ENCODE results near the gene LAMTOR4. TPM values are rescaled to one million over a fixed set of nuclear protein-coding genes. Genes with fewer than 3 reads are reported as not detected.

Gene LAMTOR4
- total and polyA plus RNA-seq, 10 of the 15 experiments (the other 5 are each of a cell fraction or from before 2014, with no cell fraction given): 73.4 to 297 (median 196) TPM

GRCh38 chr7:100177045-100178001 lies 28.6 kb downstream of the LAMTOR4 start, which contains the start of the genes GPC2 and STAG3:
Gene GPC2, minus strand, starts transcription at chr7:100177381. Its CDS starts 182 bp downstream, at chr7:100177199.
Gene STAG3, plus strand, starts transcription at chr7:100177918. Its CDS starts 2,639 bp downstream, at chr7:100180557.
- no peak within 1 kb of the TSS for H3K27ac ChIP-seq (ENCODE audit: control insufficient read depth, insufficient read depth)
- TF ChIP-seq MYB (IDR thresholded peaks at IDR 0.05; ENCODE audit: borderline replicate concordance, low read depth, low read length): no peak
- peak; percentile 80 for TF ChIP-seq USF1 (IDR thresholded peaks at IDR 0.05; ENCODE audit: borderline replicate concordance, extremely low read length, insufficient read depth, low read depth, low read length)
- peak; percentile 83; the same call in 1 of the 2 replicates for TF ChIP-seq NFYB (IDR thresholded peaks at IDR 0.05; ENCODE audit: insufficient read depth, low read depth, low read length)
- TF ChIP-seq MAX (IDR thresholded peaks at IDR 0.05; ENCODE audit: low read depth, low read length): peak; percentile 52; the same call in 1 of the 2 replicates
- TF ChIP-seq SUPT20H (IDR thresholded peaks at IDR 0.05; ENCODE audit: borderline replicate concordance, control insufficient read depth, low read depth, low read length): no peak
- TF ChIP-seq NRF1 (conservative IDR thresholded peaks at IDR 0.05; ENCODE audit: low read depth, low read length): no peak
- TF ChIP-seq SMAD5 (IDR thresholded peaks at IDR 0.05; ENCODE audit: low read depth): no peak
- TF ChIP-seq PML (IDR thresholded peaks at IDR 0.05; ENCODE audit: low read length): no peak
- no peak for TF ChIP-seq ESRRA (IDR thresholded peaks at IDR 0.05; ENCODE audit: low read length)
- TF ChIP-seq BHLHE40 (IDR thresholded peaks at IDR 0.05; ENCODE audit: borderline replicate concordance in 1 of 2, low read depth in 2 of 2, low read length in 1 of 2): peak in 1 of 2 experiments; percentile 60; a peak in 2 of 4 replicates
- TF ChIP-seq PBX3 (IDR thresholded peaks at IDR 0.05; ENCODE audit: insufficient replicate concordance, low read depth, low read length): peak; percentile 30
- TF ChIP-seq RB1 (IDR thresholded peaks at IDR 0.05; ENCODE audit: borderline replicate concordance): no peak
- no peak for TF ChIP-seq TCF7 (IDR thresholded peaks at IDR 0.05; ENCODE audit: borderline replicate concordance)
- TF ChIP-seq ZBTB11 (CRISPR knock-in tag; IDR thresholded peaks at IDR 0.05): no peak
- no peak for TF ChIP-seq MTA2 (IDR thresholded peaks at IDR 0.05; ENCODE audit: low read depth)

More at GRCh38 chr7:100177045-100178001, 28.6 kb downstream of the LAMTOR4 start, which contains the start of the genes GPC2 and STAG3:
- ChIA-PET SMC1A (ENCODE audit: uncharacterized antibody, unreplicated experiment) (interaction anchor here (0.6 to 1.1 kb wide), 4 partner anchors 13 to 98 kb away, joined by 3 to 4 read pairs (median 4); partner anchors contain the start of gene LAMTOR4), CTCF (interaction anchor here (0.7 to 4.3 kb wide), 6 partner anchors 12 to 44 kb away, joined by 3 to 36 read pairs (median 4); no protein-coding TSS in a partner anchor), POLR2A (interaction anchor here (0.7 to 1.4 kb wide), 3 partner anchors 9 to 29 kb away, joined by 3 read pairs; partner anchors contain the start of genes GAL3ST4 and LAMTOR4), RAD21 (ENCODE audit: unreplicated experiment) (interaction anchor here (0.5 to 1.2 kb wide), 6 partner anchors 9 to 159 kb away, joined by 3 to 4 read pairs (median 4); partner anchors contain the start of genes GAL3ST4 and LAMTOR4)
- Histone ChIP-seq H3K27me3 (replicated peaks in 1 of 2; ENCODE audit: control insufficient read depth in 2 of 2, insufficient read depth in 2 of 2, low read length in 1 of 2) (no peaks in the 10 kb centered on the region), H2AFZ (ENCODE audit: control insufficient read depth, low read depth, low read length) (peak within 1 kb of the TSS; percentile 93), H3K4me2 (ENCODE audit: control insufficient read depth, insufficient read depth) (peak within 1 kb of the TSS; percentile 98), H3K4me1 (ENCODE audit: control insufficient read depth, insufficient read depth, low read length) (peaks cover 7% of the 10 kb centered on the region), H3K9ac (ENCODE audit: control insufficient read depth, insufficient read depth, low read length) (peak within 1 kb of the TSS; percentile 48; the same call in 1 of the 2 replicates), H3K79me2 (ENCODE audit: control insufficient read depth, insufficient read depth, low read length) (no peaks in the 10 kb centered on the region), H4K20me1 (ENCODE audit: control insufficient read depth, insufficient read depth) (no peaks in the 10 kb centered on the region), H3K36me3 (ENCODE audit: control insufficient read depth in 2 of 2, insufficient read depth in 2 of 2, low read length in 1 of 2) (no peaks in the 10 kb centered on the region), H3K9me3 (replicated peaks; ENCODE audit: control insufficient read depth, insufficient read depth, low read length) (no peaks in the 10 kb centered on the region), H3K4me3 (peak within 1 kb of the TSS; percentile 85)
- no TSS peak for BruUV-seq (replicated peaks)
- FAIRE-seq (peak; percentile 91), DNase-seq (ENCODE audit: low read depth, low spot score) (peak; percentile 76), ATAC-seq (peak; percentile 99)
- 35% methylated on average over 68 of the region's 78 CpGs for WGBS (ENCODE audit: insufficient coverage, insufficient replicate concordance, low lambda C conversion rate, missing lambda C conversion rate)
- intact Hi-C loops (cut with micrococcal nuclease; ENCODE audit: unreplicated experiment): loop anchor here (5.0 kb wide), 1 partner anchor 40 kb away; the partner anchor contains the start of gene PVRIG
- in situ Hi-C loops (cut with MboI): no loop called here

Data from GM12878 (cell line).